ENCODE results near the gene MARK3.

The MARK3 gene

GRCh38 chr14:103360548-103360947, 24.7 kb upstream of the MARK3 start:
- no peaks in the 10 kb centered on the region for H4K20me1 ChIP-seq (ENCODE audit: insufficient read depth)
- no peaks in the 10 kb centered on the region for H3K79me2 ChIP-seq (ENCODE audit: insufficient read depth, low read depth)
- H3K27me3 ChIP-seq (ENCODE audit: insufficient read depth, low read depth): no peaks in the 10 kb centered on the region
- no peak overlapping the region for H3K4me3 ChIP-seq (IDR thresholded peaks at IDR 0.05; ENCODE audit: insufficient read depth, low read depth, low read length)
- H3K36me3 ChIP-seq (ENCODE audit: insufficient read depth): no peaks in the 10 kb centered on the region
- H3K27ac ChIP-seq: no peak overlapping the region
- H3K4me2 ChIP-seq: no peak overlapping the region
- H2AFZ ChIP-seq (ENCODE audit: low read depth): no peak overlapping the region
- no peak for TF ChIP-seq CTCF (conservative IDR thresholded peaks at IDR 0.05; ENCODE audit: low read depth, low read length)
- H3K9ac ChIP-seq: no peak overlapping the region
- H3K4me1 ChIP-seq (ENCODE audit: low read depth, poor library complexity, severe bottlenecking): no peaks in the 10 kb centered on the region

GRCh38 chr14:103361867-103362266, 23.3 kb upstream of the MARK3 start:
- Histone ChIP-seq H3K79me2 (ENCODE audit: insufficient read depth, low read depth) (no peaks in the 10 kb centered on the region), H3K4me1 (ENCODE audit: low read depth, poor library complexity, severe bottlenecking) (no peaks in the 10 kb centered on the region), H2AFZ (ENCODE audit: low read depth) (no peak overlapping the region), H3K36me3 (ENCODE audit: insufficient read depth) (no peaks in the 10 kb centered on the region), H3K4me3 (IDR thresholded peaks at IDR 0.05; ENCODE audit: insufficient read depth, low read depth, low read length) (no peak overlapping the region), H4K20me1 (ENCODE audit: insufficient read depth) (no peaks in the 10 kb centered on the region), H3K27me3 (ENCODE audit: insufficient read depth, low read depth) (no peaks in the 10 kb centered on the region), H3K27ac (no peak overlapping the region), H3K4me2 (no peak overlapping the region), H3K9ac (no peak overlapping the region)
- TF ChIP-seq CTCF (conservative IDR thresholded peaks at IDR 0.05; ENCODE audit: low read depth, low read length): no peak

- TF ChIP-seq CTCF (conservative IDR thresholded peaks at IDR 0.05; ENCODE audit: low read depth, low read length): no peak
These were observed 22.4 kb upstream of the MARK3 start for GRCh38 chr14:103362780-103363179.

GRCh38 chr14:103366741-103367140, 18.5 kb upstream of the MARK3 start:
- H3K27ac ChIP-seq: no peak overlapping the region

More at GRCh38 chr14:103362780-103363179, 22.4 kb upstream of the MARK3 start:
- Histone ChIP-seq H3K27me3 (ENCODE audit: insufficient read depth, low read depth) (no peaks in the 10 kb centered on the region), H3K36me3 (ENCODE audit: insufficient read depth) (no peaks in the 10 kb centered on the region), H3K4me1 (ENCODE audit: low read depth, poor library complexity, severe bottlenecking) (no peaks in the 10 kb centered on the region), H3K4me3 (IDR thresholded peaks at IDR 0.05; ENCODE audit: insufficient read depth, low read depth, low read length) (no peak overlapping the region), H3K4me2 (no peak overlapping the region), H3K9ac (no peak overlapping the region), H2AFZ (ENCODE audit: low read depth) (no peak overlapping the region), H3K79me2 (ENCODE audit: insufficient read depth, low read depth) (no peaks in the 10 kb centered on the region), H4K20me1 (ENCODE audit: insufficient read depth) (no peaks in the 10 kb centered on the region), H3K27ac (no peak overlapping the region)

More at GRCh38 chr14:103366741-103367140, 18.5 kb upstream of the MARK3 start:
- no peak overlapping the region for H2AFZ ChIP-seq (ENCODE audit: low read depth)
- no peaks in the 10 kb centered on the region for H4K20me1 ChIP-seq (ENCODE audit: insufficient read depth)
- H3K79me2 ChIP-seq (ENCODE audit: insufficient read depth, low read depth): no peaks in the 10 kb centered on the region
- H3K4me1 ChIP-seq (ENCODE audit: low read depth, poor library complexity, severe bottlenecking): no peaks in the 10 kb centered on the region
- TF ChIP-seq CTCF (conservative IDR thresholded peaks at IDR 0.05; ENCODE audit: low read depth, low read length): no peak
- no peak overlapping the region for H3K9ac ChIP-seq
- no peak overlapping the region for H3K4me3 ChIP-seq (IDR thresholded peaks at IDR 0.05; ENCODE audit: insufficient read depth, low read depth, low read length)
- no peaks in the 10 kb centered on the region for H3K27me3 ChIP-seq (ENCODE audit: insufficient read depth, low read depth)
- no peaks in the 10 kb centered on the region for H3K36me3 ChIP-seq (ENCODE audit: insufficient read depth)
- no peak overlapping the region for H3K4me2 ChIP-seq

All from KMS-11 (cell line).